Fibroblast of skin of left biceps (primary cell): ENCODE data around the gene LRRC19.

ENCODE experiments used
- DNase-seq, 2 experiments: peaks; one replicate each; pipeline ENCODE4 v3.0.0-alpha.2; 2013; ENCODE audit warnings: low read depth in 2 of 2

LRRC19 gene

DNA sequence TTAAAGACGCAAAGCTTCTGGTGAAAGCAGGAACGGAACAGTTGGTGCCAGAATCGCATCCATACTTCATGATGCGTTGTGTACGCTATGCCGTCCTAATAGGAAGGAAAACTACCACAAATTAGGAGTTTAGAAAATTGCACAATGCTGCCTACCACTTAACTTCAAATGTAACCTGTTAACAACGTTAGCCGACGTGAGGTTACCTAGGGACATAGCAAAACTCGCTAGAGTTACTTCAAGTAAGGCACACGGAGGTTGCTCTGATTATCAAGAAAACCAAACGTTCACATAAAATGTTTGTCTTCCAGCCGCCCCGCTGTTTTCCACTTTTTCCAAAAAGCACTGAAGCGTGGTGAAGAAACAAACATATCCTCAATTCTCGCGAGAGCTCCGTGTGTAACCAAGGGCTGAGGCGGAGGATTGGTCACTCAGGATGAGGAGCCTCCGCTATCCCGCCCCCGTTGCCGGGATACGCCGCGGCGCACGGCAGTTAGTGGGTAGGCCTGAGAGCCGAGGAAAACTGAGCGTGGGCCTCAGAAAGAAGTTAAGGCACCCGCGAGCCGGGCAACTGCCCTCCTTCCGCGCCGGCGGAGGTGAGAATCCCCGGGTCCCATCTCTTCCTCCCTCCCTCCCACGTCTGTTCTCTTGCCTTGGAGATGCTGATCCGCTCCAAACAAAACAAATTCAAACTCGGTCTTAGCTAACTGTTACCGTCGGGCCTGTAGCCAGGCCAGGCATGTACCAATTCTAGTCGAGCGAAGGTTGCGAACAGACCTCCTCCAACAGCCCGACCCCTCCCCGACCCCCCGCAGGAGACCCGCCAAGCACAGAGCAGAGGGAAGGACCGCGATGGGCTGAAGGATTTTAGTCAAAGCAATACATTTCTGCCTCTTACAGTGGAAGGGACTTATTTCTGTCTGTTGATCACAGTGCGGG is 49.3 kb downstream of the LRRC19 start, which contains the start of gene IFT74:
Gene IFT74, plus strand, starts transcription at position 492 of the 939 bp plus-strand sequence. CDS start 5,556 bp downstream, outside the sequence.
- DNase-seq, result peak; percentile 95 to 96

DNA sequence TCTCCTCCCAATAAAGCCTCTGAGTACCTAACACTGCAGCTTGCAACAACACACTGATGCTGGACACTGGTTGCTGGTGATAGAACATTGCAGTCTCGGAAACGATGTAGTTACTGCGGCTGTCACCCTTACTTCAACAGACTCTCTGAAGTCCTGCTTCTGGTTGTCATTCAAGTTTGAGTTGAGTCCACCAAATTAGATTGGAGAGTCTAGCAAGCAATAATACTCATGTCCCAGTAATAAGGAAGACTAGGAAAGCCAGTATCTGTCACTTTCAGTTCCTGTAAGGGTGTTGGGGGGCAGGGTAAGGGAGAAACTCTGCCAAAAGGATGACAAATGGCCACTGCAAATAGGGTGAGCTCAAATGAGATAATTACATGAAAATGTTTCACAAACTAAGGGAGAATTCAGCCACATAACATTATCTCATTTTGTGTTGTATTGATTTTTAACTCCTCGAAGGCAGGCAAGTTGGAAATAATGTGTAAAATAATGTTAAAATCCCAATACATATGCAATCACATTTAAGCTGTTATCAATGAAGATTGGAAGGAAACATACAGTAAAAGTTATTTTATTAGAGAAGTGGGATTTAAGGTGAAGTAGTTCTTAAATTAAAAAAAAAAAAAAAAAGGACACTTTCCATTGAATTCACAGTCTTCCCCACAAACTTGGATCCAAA is 50.1 kb downstream of the LRRC19 start:
- no peak for DNase-seq

DNA sequence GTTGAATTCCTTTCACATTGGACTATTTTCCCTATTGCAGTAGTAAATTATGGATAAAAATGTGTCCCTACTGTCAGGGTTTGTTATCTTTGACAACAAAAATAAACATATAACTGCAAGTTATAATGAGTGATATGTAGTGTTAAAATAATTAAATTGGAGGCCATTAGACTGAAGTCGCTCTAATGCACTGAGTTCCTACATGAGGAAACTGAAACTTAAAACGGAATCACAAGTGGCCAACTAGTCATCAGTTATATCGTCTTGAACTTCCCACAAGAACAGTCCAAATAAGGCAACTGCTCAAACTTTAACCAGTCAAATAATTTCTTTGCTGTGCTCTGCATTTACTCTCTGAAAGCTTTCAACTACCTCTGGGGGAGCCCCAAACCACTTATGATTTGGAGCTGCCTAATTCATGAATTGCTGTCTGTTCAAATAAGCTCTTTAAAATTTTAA is 51.4 kb downstream of the LRRC19 start:
- DNase-seq, result no peak

DNA sequence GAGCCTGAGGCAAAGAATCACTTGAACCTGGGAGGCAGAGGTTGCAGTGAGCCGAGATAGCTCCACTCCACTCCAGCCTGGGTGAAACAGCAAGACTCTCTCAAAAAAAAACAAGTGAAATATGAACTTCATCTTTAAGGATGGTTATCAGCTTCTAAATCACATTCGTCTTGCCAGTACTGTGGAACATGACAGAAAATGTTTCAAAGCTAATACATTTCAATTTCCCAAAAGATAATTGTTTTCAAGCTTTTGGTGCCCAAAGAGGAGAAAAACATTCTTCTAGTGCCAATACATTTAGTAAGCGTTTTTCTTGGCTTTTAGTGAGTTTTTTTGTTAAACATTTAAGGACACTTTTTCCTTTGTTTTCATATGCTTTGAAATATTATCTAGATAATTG is 53.7 kb downstream of the LRRC19 start:
- DNase-seq, result no peak

DNA sequence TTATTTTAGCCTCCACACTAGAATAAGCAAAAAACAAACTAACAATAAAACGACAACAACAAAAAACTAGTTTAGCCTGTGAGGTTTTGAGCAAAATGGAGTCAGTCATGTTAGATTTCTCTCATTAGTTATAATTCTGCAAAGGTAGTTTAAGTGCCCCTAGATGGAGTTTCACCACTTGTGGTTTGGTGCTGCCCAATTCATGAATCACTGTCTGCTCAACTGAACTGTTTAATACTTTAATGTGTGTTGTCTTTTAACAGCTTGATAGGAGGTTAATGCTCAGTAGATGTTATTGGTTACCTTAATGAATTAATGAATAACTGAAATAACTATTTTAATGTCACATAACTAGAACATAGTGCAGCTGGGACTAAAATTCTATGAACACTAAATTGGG is 55.0 kb downstream of the LRRC19 start:
- no peak for DNase-seq

DNA sequence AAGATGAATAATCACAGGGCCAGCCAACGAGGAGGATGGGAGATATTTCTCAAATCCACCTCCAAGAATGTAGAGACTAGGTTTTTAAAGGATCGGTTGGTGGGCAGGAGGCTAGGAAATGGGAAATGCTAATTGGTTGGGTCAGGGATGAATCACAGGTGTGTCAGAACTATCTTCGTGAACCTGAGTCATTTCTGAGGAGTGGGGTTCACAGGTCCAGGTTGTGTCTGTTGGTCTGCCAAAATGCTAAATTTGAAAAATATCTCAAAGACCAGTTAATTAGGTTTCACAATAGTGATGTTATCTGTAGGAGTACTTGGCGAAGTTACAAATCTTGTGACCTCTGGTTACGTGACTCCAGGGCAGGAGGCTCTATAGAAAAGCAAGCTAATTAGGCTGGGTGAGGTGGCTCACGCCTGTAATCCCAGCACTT is 55.8 kb downstream of the LRRC19 start:
- DNase-seq, result no peak

DNA sequence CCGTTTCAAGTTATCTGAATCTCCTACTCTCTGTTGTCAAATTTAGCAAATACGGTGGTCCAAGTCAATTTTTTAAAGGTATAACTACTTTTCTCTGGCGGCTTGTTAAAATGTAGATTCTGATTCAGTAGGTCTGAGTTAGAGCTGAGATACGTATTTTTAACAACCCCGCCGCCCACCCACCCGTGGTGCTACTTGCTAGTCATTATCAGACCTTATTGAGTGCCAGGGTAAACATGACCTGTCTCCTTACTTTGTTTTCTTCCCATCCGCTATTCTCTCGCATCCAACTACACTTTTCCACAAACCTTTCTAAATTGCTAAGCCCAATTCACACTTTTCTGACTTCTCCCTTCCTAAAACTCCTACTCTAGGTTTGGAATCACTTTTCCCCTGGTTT is 57.7 kb downstream of the LRRC19 start:
- no peak for DNase-seq

DNA sequence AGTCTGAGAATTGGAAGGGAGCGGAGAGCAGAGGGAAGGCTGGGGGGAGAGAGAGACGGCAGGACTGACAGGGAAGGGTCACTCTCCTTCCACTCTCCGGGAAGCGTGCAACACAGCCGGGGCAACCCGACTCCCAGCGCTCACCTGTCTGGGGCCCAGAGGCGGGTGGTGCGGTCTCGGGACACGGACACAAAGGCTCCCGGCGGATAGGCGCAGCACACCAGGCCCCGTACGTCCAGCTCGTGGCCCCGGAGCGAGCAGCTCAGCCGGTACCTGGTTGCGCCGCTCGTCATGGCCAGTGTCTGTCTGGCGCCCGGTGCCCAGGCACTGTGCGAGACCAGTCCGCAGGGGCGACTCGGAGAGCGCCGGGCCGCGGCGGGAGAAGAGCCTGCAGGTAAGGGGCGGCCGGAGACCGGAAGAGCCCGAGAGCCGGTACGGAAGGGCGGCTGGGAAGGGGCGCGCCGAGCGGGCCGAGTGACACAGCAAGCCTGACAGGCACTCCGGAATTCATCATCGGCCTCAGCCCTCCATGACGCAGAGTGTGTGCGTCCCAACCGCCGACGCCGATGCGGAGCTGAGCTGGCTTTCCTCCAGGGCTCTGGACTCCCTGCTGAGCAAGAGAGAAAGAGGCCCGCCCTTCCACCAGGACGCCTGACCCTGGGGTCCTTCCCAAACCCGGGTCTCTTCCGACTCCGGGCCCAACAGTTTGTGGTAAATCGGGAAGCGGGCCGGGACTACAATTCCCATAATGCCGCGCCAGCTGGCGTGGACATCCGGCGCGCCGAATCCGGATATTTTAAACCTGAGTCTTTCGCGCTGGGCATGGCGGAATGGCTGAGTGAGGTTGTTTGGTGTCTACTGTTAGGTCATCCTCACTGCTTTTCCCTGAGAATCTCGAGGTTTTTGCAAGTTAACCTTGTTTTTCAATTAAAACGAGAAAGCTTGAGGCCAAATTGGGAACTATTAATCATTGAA is 58.4 kb downstream of the LRRC19 start, which contains the start of gene PLAA:
Gene PLAA, minus strand, starts transcription at position 490 of the 975 bp plus-strand sequence. Its CDS starts 197 bp downstream, at position 293.
- DNase-seq, result peak; percentile 61 to 64

DNA sequence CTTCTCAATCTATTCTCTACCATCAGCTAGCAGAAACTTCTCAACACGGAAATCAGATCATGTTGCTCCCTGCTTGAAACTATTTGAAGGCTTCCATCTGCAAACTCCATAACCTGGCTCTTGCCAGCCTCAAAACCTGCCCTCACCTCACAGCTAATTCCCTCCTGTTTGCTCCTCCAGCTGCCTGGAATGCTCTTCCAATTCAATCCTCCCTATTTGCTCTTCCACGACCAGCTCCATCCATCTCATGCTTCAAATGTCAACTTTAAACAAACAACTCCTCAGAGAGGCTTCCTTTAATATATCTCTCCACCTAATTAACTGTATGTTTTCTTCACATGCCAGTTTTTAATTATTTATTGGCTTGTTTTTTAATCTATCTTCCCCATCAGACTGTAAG is 59.9 kb downstream of the LRRC19 start:
- no peak for DNase-seq
